HEK293 (cell line): ENCODE results near the gene NKAIN4.

Source experiments
- CTCF ChIA-PET: fragments of 350-600 bp; formaldehyde crosslinking; extraction: SDS; loops from one replicate; lab custom pipeline; 2021; ENCODE audit warnings: antibody characterized with exemption; lab: Yijun Ruan, JAX
- POLR2A ChIA-PET: fragments of 300-600 bp; formaldehyde crosslinking; extraction: SDS; loops from one replicate; lab custom pipeline; 2020; ENCODE audit warnings: antibody characterized with exemption, inconsistent platforms; lab: Yijun Ruan, JAX
- H3K27ac ChIP-seq: fragments of 200-500 bp; sonication (Bioruptor generic); 2 replicates; pipeline ENCODE4 v1.5.1; 2014; ENCODE audit warnings: low read depth, low read length, control low read depth, inconsistent platforms; ENCODE audit errors: extremely low read depth
- H3K36me3 ChIP-seq, 2 experiments: fragments of 200-500 bp in 1 of 2; sonication (Bioruptor generic) in 1 of 2; 1 replicate in 1 of 2; 2 replicates in 1 of 2; pipeline ENCODE4 v1.5.1; 2014 to 2017; ENCODE audit warnings: inconsistent platforms in 2 of 2, low read length in 2 of 2; ENCODE audit not compliant: control insufficient read depth in 2 of 2, insufficient read depth in 1 of 2
- H3K4me1 ChIP-seq: fragments of 200-500 bp; sonication (Bioruptor generic); 2 replicates; pipeline ENCODE4 v1.5.1; 2014; ENCODE audit warnings: mild to moderate bottlenecking, low read length, inconsistent platforms; ENCODE audit not compliant: control insufficient read depth, insufficient read depth
- H3K4me3 ChIP-seq: 2 replicates; pipeline ENCODE4 v1.5.1; 2011; ENCODE audit warnings: low read depth, mild to moderate bottlenecking, control low read depth, low read length, moderate library complexity
- H3K9me3 ChIP-seq: fragments of 200-500 bp; sonication (Bioruptor generic); 2 replicates; pipeline ENCODE4 v1.5.1; 2014; ENCODE audit warnings: low read depth, low read length, inconsistent platforms; ENCODE audit not compliant: control insufficient read depth, insufficient read depth
- EGR2 ChIP-seq: fragments of 450-650 bp; formaldehyde crosslinking; IDR thresholded peaks from 2 replicates; pipeline ENCODE4 v1.5.1; 2016; ENCODE audit warnings: low read depth, missing biosample characterization, missing genetic modification characterization
- GLIS2 ChIP-seq: fragments of 450-650 bp; formaldehyde crosslinking; IDR thresholded peaks from 2 replicates; pipeline ENCODE4 v1.5.1; 2016; ENCODE audit warnings: missing biosample characterization, missing genetic modification characterization
- KLF16 ChIP-seq: fragments of 450-650 bp; formaldehyde crosslinking; IDR thresholded peaks from 2 replicates; pipeline ENCODE4 v1.5.1; 2017; ENCODE audit warnings: missing biosample characterization, missing genetic modification characterization
- KLF8 ChIP-seq: fragments of 450-650 bp; formaldehyde crosslinking; IDR thresholded peaks from 2 replicates; pipeline ENCODE4 v1.5.1; 2016; ENCODE audit warnings: missing biosample characterization, missing genetic modification characterization
- KLF9 ChIP-seq: fragments of 450-650 bp; formaldehyde crosslinking; IDR thresholded peaks from 2 replicates; pipeline ENCODE4 v1.5.1; 2016; ENCODE audit warnings: missing biosample characterization, missing genetic modification characterization, low read depth
- MZF1 ChIP-seq: fragments of 450-650 bp; formaldehyde crosslinking; IDR thresholded peaks from 2 replicates; pipeline ENCODE4 v1.5.1; 2017; ENCODE audit warnings: missing biosample characterization, missing genetic modification characterization, borderline replicate concordance
- RBAK ChIP-seq: fragments of 450-650 bp; formaldehyde crosslinking; IDR thresholded peaks from 2 replicates; pipeline ENCODE4 v1.5.1; 2016; ENCODE audit warnings: missing biosample characterization, missing genetic modification characterization
- ZBTB7A ChIP-seq: fragments of 450-650 bp; formaldehyde crosslinking; IDR thresholded peaks from 2 replicates; pipeline ENCODE4 v1.5.1; 2016; ENCODE audit warnings: low read depth, missing biosample characterization, missing genetic modification characterization
- ZNF133 ChIP-seq: fragments of 450-650 bp; formaldehyde crosslinking; IDR thresholded peaks from 2 replicates; pipeline ENCODE4 v1.5.1; 2016; ENCODE audit warnings: missing biosample characterization, missing genetic modification characterization
- ZNF155 ChIP-seq: fragments of 450-650 bp; formaldehyde crosslinking; IDR thresholded peaks from 2 replicates; pipeline ENCODE4 v1.5.1; 2016; ENCODE audit warnings: missing biosample characterization, missing genetic modification characterization
- ZNF157 ChIP-seq: fragments of 450-650 bp; formaldehyde crosslinking; IDR thresholded peaks from 2 replicates; pipeline ENCODE4 v1.5.1; 2016; ENCODE audit warnings: missing biosample characterization, missing genetic modification characterization
- ZNF214 ChIP-seq: fragments of 450-650 bp; formaldehyde crosslinking; IDR thresholded peaks from 2 replicates; pipeline ENCODE4 v1.5.1; 2017; ENCODE audit warnings: missing biosample characterization, mild to moderate bottlenecking, missing genetic modification characterization, borderline replicate concordance
- ZNF24 ChIP-seq: fragments of 450-650 bp; formaldehyde crosslinking; IDR thresholded peaks from 2 replicates; pipeline ENCODE4 v1.5.1; 2016; ENCODE audit warnings: missing biosample characterization, missing genetic modification characterization
- ZNF266 ChIP-seq: fragments of 450-650 bp; formaldehyde crosslinking; IDR thresholded peaks from 2 replicates; pipeline ENCODE4 v1.5.1; 2016; ENCODE audit warnings: missing biosample characterization, missing genetic modification characterization, low read depth
- ZNF302 ChIP-seq: fragments of 450-650 bp; formaldehyde crosslinking; IDR thresholded peaks from 2 replicates; pipeline ENCODE4 v1.5.1; 2016; ENCODE audit warnings: missing biosample characterization, missing genetic modification characterization, low read depth
- ZNF335 ChIP-seq: fragments of 450-650 bp; formaldehyde crosslinking; conservative IDR thresholded peaks from 2 replicates; pipeline ENCODE4 v1.5.1; 2016; ENCODE audit warnings: missing biosample characterization, missing genetic modification characterization
- ZNF350 ChIP-seq: fragments of 450-650 bp; formaldehyde crosslinking; IDR thresholded peaks from 2 replicates; pipeline ENCODE4 v1.5.0; 2017; ENCODE audit warnings: missing biosample characterization, mild to moderate bottlenecking, missing genetic modification characterization
- ZNF416 ChIP-seq: fragments of 450-650 bp; formaldehyde crosslinking; IDR thresholded peaks from 2 replicates; pipeline ENCODE4 v1.5.1; 2016; ENCODE audit warnings: missing biosample characterization, missing genetic modification characterization
- ZNF473 ChIP-seq: fragments of 450-650 bp; formaldehyde crosslinking; IDR thresholded peaks from 2 replicates; pipeline ENCODE4 v1.5.1; 2017; ENCODE audit warnings: missing biosample characterization, missing genetic modification characterization
- ZNF548 ChIP-seq: fragments of 450-650 bp; formaldehyde crosslinking; IDR thresholded peaks from 2 replicates; pipeline ENCODE4 v1.5.1; 2016; ENCODE audit warnings: missing biosample characterization, missing genetic modification characterization
- ZNF558 ChIP-seq: fragments of 450-650 bp; formaldehyde crosslinking; IDR thresholded peaks from 2 replicates; pipeline ENCODE4 v1.5.1; 2016; ENCODE audit warnings: missing biosample characterization, missing genetic modification characterization
- ZNF624 ChIP-seq: fragments of 450-650 bp; formaldehyde crosslinking; IDR thresholded peaks from 2 replicates; pipeline ENCODE4 v1.5.1; 2017; ENCODE audit warnings: missing biosample characterization, missing genetic modification characterization
- ZNF629 ChIP-seq: fragments of 450-650 bp; formaldehyde crosslinking; IDR thresholded peaks from 2 replicates; pipeline ENCODE4 v1.5.1; 2017; ENCODE audit warnings: missing biosample characterization, missing genetic modification characterization
- ZNF654 ChIP-seq: fragments of 450-650 bp; formaldehyde crosslinking; IDR thresholded peaks from 2 replicates; pipeline ENCODE4 v1.5.1; 2016; ENCODE audit warnings: low read depth, missing biosample characterization, missing genetic modification characterization
- ZNF677 ChIP-seq: fragments of 450-650 bp; IDR thresholded peaks from 2 replicates; pipeline ENCODE4 v1.5.0; 2018; ENCODE audit warnings: missing biosample characterization, mild to moderate bottlenecking, missing genetic modification characterization, moderate library complexity
- ZNF704 ChIP-seq: fragments of 450-650 bp; formaldehyde crosslinking; IDR thresholded peaks from 2 replicates; pipeline ENCODE4 v1.5.1; 2016; ENCODE audit warnings: missing biosample characterization, missing genetic modification characterization
- ZSCAN5A ChIP-seq: fragments of 450-650 bp; formaldehyde crosslinking; IDR thresholded peaks from 2 replicates; pipeline ENCODE4 v1.5.1; 2016; ENCODE audit warnings: missing biosample characterization, missing genetic modification characterization

NKAIN4 gene

GRCh38 chr20:63272105-63273058, 18.1 kb upstream of the NKAIN4 start, which contains the start of gene ARFGAP1 (continued):
- TF ChIP-seq ZNF473 (tag by site-specific recombination) (no peak), ZNF133 (no peak), ZNF654 (tag by site-specific recombination) (no peak), ZNF624 (no peak), ZNF548 (no peak), ZNF302 (tag by site-specific recombination) (no peak), ZSCAN5A (tag by site-specific recombination) (no peak), GLIS2 (tag by site-specific recombination) (peak; percentile 42; the same call in 1 of the 2 replicates), ZNF24 (tag by site-specific recombination) (no peak), KLF9 (tag by site-specific recombination) (peak; percentile 33; the same call in 1 of the 2 replicates), ZNF335 (tag by site-specific recombination) (peak; percentile 63), ZNF157 (tag by site-specific recombination) (no peak), ZNF704 (tag by site-specific recombination) (no peak), ZNF558 (tag by site-specific recombination) (no peak), ZBTB7A (no peak), ZNF214 (tag by site-specific recombination) (no peak), ZNF629 (tag by site-specific recombination) (peak; percentile 72)

- no peak overlapping the region for H3K4me3 ChIP-seq
- ChIA-PET POLR2A (interaction anchor here (1.0 kb wide), 1 partner anchor 58 kb away, joined by 3 read pairs; no protein-coding TSS in a partner anchor), CTCF (interaction anchor here (0.9 to 6.6 kb wide), 3 partner anchors 21 to 47 kb away, joined by 3 to 37 read pairs (median 3); no protein-coding TSS in a partner anchor)
- no peak overlapping the region for H3K27ac ChIP-seq
- peaks cover 0 to 13% of the 10 kb centered on the region in 2 experiments; a peak in 1 of 3 replicates for H3K36me3 ChIP-seq
- H3K9me3 ChIP-seq = no peaks in the 10 kb centered on the region
- TF ChIP-seq EGR2 (peak; percentile 20; the same call in 1 of the 2 replicates), ZNF155 (tag by site-specific recombination) (no peak)
- no peaks in the 10 kb centered on the region for H3K4me1 ChIP-seq
These were observed 16.5 kb upstream of the NKAIN4 start for GRCh38 chr20:63270606-63271325.

- H3K27ac ChIP-seq = no peak overlapping the region
- POLR2A ChIA-PET = no interaction called here
- no peak overlapping the region for H3K4me3 ChIP-seq
- TF ChIP-seq RBAK (tag by site-specific recombination) (no peak), ZNF350 (tag by site-specific recombination) (no peak), KLF16 (tag by site-specific recombination) (no peak), ZNF266 (tag by site-specific recombination) (no peak), ZNF416 (tag by site-specific recombination) (no peak), ZNF677 (tag by site-specific recombination) (no peak), KLF8 (tag by site-specific recombination) (no peak), MZF1 (no peak)
- TF ChIP-seq, all 188 proteins: peak for 0
- peaks cover 0 to 5% of the 10 kb centered on the region in 2 experiments; a peak in 1 of 3 replicates for H3K36me3 ChIP-seq
- CTCF ChIA-PET = interaction anchor here (6.6 kb wide), 1 partner anchor 45 kb away, joined by 37 read pairs; no protein-coding TSS in a partner anchor
- no peaks in the 10 kb centered on the region for H3K9me3 ChIP-seq
- H3K4me1 ChIP-seq = no peaks in the 10 kb centered on the region
These were observed 15.5 kb upstream of the NKAIN4 start for GRCh38 chr20:63269724-63270123.
